GM19455 (cell line): ENCODE data around the gene SCO2.
"Not testable (repeated sequence)": the region's sequence is repeated elsewhere in the genome, so short reads cannot be mapped to it uniquely, and the experiment has no call there.

ENCODE experiments used
- ATAC-seq: cut with Tn5 transposase; IDR thresholded peaks from one replicate; pipeline ENCODE4 v1.9.1; 2021; ENCODE audit not compliant: unreplicated experiment

SCO2 gene

GRCh38 chr22:50551160-50551752, 25.9 kb upstream of the SCO2 start:
- ATAC-seq: no peak

GRCh38 chr22:50550395-50550794, 25.0 kb upstream of the SCO2 start:
- ATAC-seq: no peak

- no peak for ATAC-seq
Measured at GRCh38 chr22:50548921-50549790, 23.8 kb upstream of the SCO2 start.

- no peak for ATAC-seq
Measured at GRCh38 chr22:50548040-50548920, 22.9 kb upstream of the SCO2 start.

GRCh38 chr22:50547263-50547985, 22.0 kb upstream of the SCO2 start:
- ATAC-seq: no peak

- no peak for ATAC-seq
Measured at GRCh38 chr22:50546326-50547262, 21.2 kb upstream of the SCO2 start.

- ATAC-seq: no peak
Measured at GRCh38 chr22:50545522-50546325, 20.3 kb upstream of the SCO2 start, which contains the start of gene KLHDC7B. Gene KLHDC7B (plus strand): TSS chr22:50545899. CDS start chr22:50546244, 345 bp downstream.

- no peak for ATAC-seq
Measured at GRCh38 chr22:50544746-50545253, 19.4 kb upstream of the SCO2 start.

- no peak for ATAC-seq
Measured at GRCh38 chr22:50544078-50544745, 18.8 kb upstream of the SCO2 start.

- ATAC-seq: no peak
Measured at GRCh38 chr22:50542416-50542927, 17.1 kb upstream of the SCO2 start.

- ATAC-seq: not testable (repeated sequence)
Measured at GRCh38 chr22:50541667-50542026, 16.2 kb upstream of the SCO2 start.

GRCh38 chr22:50540381-50540780, 15.0 kb upstream of the SCO2 start:
- ATAC-seq: no peak

GRCh38 chr22:50537765-50538164, 12.4 kb upstream of the SCO2 start:
- no peak for ATAC-seq

GRCh38 chr22:50536226-50536625, 10.8 kb upstream of the SCO2 start:
- ATAC-seq: no peak

- no peak for ATAC-seq
Measured at GRCh38 chr22:50535113-50535512, 9.7 kb upstream of the SCO2 start.

- not testable (repeated sequence) for ATAC-seq
Measured at GRCh38 chr22:50533856-50534711, 8.7 kb upstream of the SCO2 start.
